Measurements from ENCODE around the gene ME3.

DNA sequence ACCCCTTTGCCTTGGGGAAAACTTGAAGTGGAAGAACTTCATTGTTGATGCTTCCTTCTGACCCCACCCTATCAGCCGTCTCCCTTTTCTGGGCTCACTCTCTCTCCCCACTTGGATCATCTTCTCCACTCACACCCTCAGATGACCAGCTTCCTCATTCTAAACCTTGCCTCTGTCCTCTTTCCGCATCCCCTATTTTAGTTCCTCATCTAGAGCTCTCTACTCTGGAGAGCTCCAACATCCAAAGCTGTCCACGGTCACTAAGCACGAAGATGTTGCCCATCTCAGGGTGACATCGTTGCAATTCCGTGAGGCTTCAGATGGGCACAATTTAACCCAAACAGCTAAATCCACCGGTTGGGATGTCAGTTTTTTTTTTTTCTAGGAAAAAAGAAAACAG is 31.6 kb upstream of the ME3 start:
- TF ChIP-seq, protein P1, sequence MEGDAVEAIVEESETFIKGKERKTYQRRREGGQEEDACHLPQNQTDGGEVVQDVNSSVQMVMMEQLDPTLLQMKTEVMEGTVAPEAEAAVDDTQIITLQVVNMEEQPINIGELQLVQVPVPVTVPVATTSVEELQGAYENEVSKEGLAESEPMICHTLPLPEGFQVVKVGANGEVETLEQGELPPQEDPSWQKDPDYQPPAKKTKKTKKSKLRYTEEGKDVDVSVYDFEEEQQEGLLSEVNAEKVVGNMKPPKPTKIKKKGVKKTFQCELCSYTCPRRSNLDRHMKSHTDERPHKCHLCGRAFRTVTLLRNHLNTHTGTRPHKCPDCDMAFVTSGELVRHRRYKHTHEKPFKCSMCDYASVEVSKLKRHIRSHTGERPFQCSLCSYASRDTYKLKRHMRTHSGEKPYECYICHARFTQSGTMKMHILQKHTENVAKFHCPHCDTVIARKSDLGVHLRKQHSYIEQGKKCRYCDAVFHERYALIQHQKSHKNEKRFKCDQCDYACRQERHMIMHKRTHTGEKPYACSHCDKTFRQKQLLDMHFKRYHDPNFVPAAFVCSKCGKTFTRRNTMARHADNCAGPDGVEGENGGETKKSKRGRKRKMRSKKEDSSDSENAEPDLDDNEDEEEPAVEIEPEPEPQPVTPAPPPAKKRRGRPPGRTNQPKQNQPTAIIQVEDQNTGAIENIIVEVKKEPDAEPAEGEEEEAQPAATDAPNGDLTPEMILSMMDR (IDR thresholded peaks at IDR 0.05): no peak
- TF ChIP-seq EZH2 (IDR thresholded peaks at IDR 0.05; ENCODE audit: borderline replicate concordance, insufficient read depth, low read depth, low read length, poor library complexity, severe bottlenecking): no peak
